K562 (cell line): ENCODE measurements around the gene ZNF487. TPM values are rescaled to one million over a fixed set of nuclear protein-coding genes. Genes with fewer than 3 reads are reported as not detected.
A peak's percentile ranks its signal among the peaks of the same experiment; 100 is the strongest.

Experiments
- ATF1 ChIP-seq, 2 experiments: fragments of 450-650 bp in 1 of 2; IDR thresholded peaks; 2 replicates each; pipeline ENCODE4 v1.6.1; 2016; ENCODE audit warnings: missing compliant biosample characterization in 1 of 2, missing genetic modification characterization in 1 of 2
- ATF7 ChIP-seq: fragments of 450-650 bp; IDR thresholded peaks from 2 replicates; pipeline ENCODE4 v1.7.1; 2014; ENCODE audit warnings: mild to moderate bottlenecking, moderate library complexity
- BDP1 ChIP-seq: IDR thresholded peaks from 3 replicates; pipeline ENCODE4 v1.6.1; 2011; ENCODE audit not compliant: insufficient read length, insufficient read depth
- CEBPB ChIP-seq: fragments of 450-650 bp; IDR thresholded peaks from 2 replicates; pipeline ENCODE4 v1.6.1; 2016; ENCODE audit warnings: missing genetic modification characterization, missing compliant biosample characterization
- CXXC5 ChIP-seq: fragments of 250-450 bp; sonication (Bioruptor Pico); IDR thresholded peaks from 2 replicates; pipeline ENCODE4 v1.8.0; 2022; ENCODE audit warnings: inconsistent platforms, mild to moderate bottlenecking, moderate library complexity
- EP400 ChIP-seq: fragments of 450-650 bp; IDR thresholded peaks from 2 replicates; pipeline ENCODE4 v1.6.1; 2017; ENCODE audit warnings: antibody characterized with exemption, mild to moderate bottlenecking, moderate library complexity
- ESRRA ChIP-seq: fragments of 450-650 bp; IDR thresholded peaks from 2 replicates; pipeline ENCODE4 v1.6.1; 2014; ENCODE audit warnings: low read depth, mild to moderate bottlenecking, moderate library complexity, borderline replicate concordance
- FOXA3 ChIP-seq, 2 experiments: fragments of 450-650 bp in 1 of 2; sonication (generic) in 1 of 2; formaldehyde crosslinking; IDR thresholded peaks in 1 of 2; conservative IDR thresholded peaks in 1 of 2; 2 replicates each; pipeline versions ENCODE4 v1.4.0 to v1.8.0; 2020 to 2022; ENCODE audit warnings: mild to moderate bottlenecking in 2 of 2, missing genetic modification reagents in 1 of 2
- FOXK2 ChIP-seq, 2 experiments: fragments of 450-650 bp; IDR thresholded peaks in 1 of 2; conservative IDR thresholded peaks in 1 of 2; 2 replicates each; pipeline ENCODE4 v1.6.1; 2016; ENCODE audit warnings: low read depth in 2 of 2, mild to moderate bottlenecking in 1 of 2
- HDAC2 ChIP-seq: fragments of 450-650 bp; IDR thresholded peaks from 2 replicates; pipeline ENCODE4 v1.6.1; 2016; ENCODE audit warnings: mild to moderate bottlenecking
- PCBP2 ChIP-seq: fragments of 200-400 bp; formaldehyde crosslinking; IDR thresholded peaks from 2 replicates; pipeline ENCODE4 v1.6.1; 2018; ENCODE audit warnings: low read length, low read depth, mild to moderate bottlenecking, moderate library complexity; ENCODE audit not compliant: poor library complexity, severe bottlenecking
- PHF21A ChIP-seq: fragments of 450-650 bp; IDR thresholded peaks from 2 replicates; pipeline ENCODE4 v1.6.1; 2017; ENCODE audit warnings: low read depth, borderline replicate concordance
- RCOR1 ChIP-seq, 2 experiments: IDR thresholded peaks; 2 replicates each; pipeline ENCODE4 v1.6.1; 2012; ENCODE audit warnings: low read depth in 2 of 2, low read length in 2 of 2, borderline replicate concordance in 1 of 2, improper control_type of control experiment in 1 of 2
- SIX5 ChIP-seq, 2 experiments: IDR thresholded peaks; 2 replicates each; pipeline ENCODE4 v1.6.1; 2011; ENCODE audit warnings: low read length in 2 of 2, borderline replicate concordance in 1 of 2, low read depth in 1 of 2, mild to moderate bottlenecking in 1 of 2, moderate library complexity in 1 of 2; ENCODE audit not compliant: insufficient read depth in 1 of 2
- SP2 ChIP-seq: IDR thresholded peaks from 2 replicates; pipeline ENCODE4 v1.6.1; 2011; ENCODE audit warnings: mild to moderate bottlenecking, low read depth, low read length, moderate library complexity; ENCODE audit not compliant: poor library complexity, severe bottlenecking; ENCODE audit errors: extremely low read depth
- TAF1 ChIP-seq: IDR thresholded peaks from 2 replicates; pipeline ENCODE4 v1.6.1; 2011; ENCODE audit warnings: mild to moderate bottlenecking, low read length, moderate library complexity; ENCODE audit not compliant: insufficient read depth, control insufficient read depth, severe bottlenecking; ENCODE audit errors: extremely low read depth
- TCFL5 ChIP-seq: fragments of 250-450 bp; sonication (Bioruptor Pico); conservative IDR thresholded peaks from 2 replicates; pipeline ENCODE4 v1.6.1; 2021; ENCODE audit warnings: mild to moderate bottlenecking, moderate library complexity, matching md5 sums
- ZNF507 ChIP-seq: conservative IDR thresholded peaks from 2 replicates; pipeline ENCODE4 v1.6.1; 2017; ENCODE audit warnings: missing genetic modification characterization, missing compliant biosample characterization
- ZNF561 ChIP-seq: fragments of 450-650 bp; formaldehyde crosslinking; conservative IDR thresholded peaks from 2 replicates; pipeline ENCODE4 v1.4.0; 2020; ENCODE audit warnings: mild to moderate bottlenecking, moderate library complexity
- ZNF57 ChIP-seq: fragments of 450-650 bp; formaldehyde crosslinking; IDR thresholded peaks from 2 replicates; pipeline ENCODE4 v1.4.0; 2020; ENCODE audit warnings: mild to moderate bottlenecking, moderate library complexity
- polyA plus RNA-seq, 8 experiments: library from polyadenylated mRNA; depleted of rRNA in 4 of 8; stranded (reverse) in 5 of 8; unstranded in 3 of 8; fragments of >200 nt; fragmentation: Nextera tagmentation in 2 of 8; fragmentation: Illumina TruSeq in 1 of 8; extraction: Ambion mirVana in 2 of 8; extraction: Trizol in 1 of 8; gene quantifications; 2 replicates each; pipeline versions ENCODE4 v1.2.1 to v1.2.3, GENCODE V29; 2011 to 2014; ENCODE audit warnings: inconsistent platforms in 1 of 8, missing spikeins in 1 of 8
- total RNA-seq, 7 experiments: library from RNA; depleted of rRNA in 6 of 7; stranded (reverse); fragments of >200 nt in 6 of 7; fragmentation: Illumina TruSeq in 2 of 7; extraction: Trizol in 2 of 7; gene quantifications; 2 replicates each; pipeline versions ENCODE4 v1.2.1 to v1.2.3, GENCODE V29; 2011 to 2021; ENCODE audit warnings: low replicate concordance in 1 of 7
- TF ChIP-seq, protein P1 (sequence below): fragments of 450-650 bp; IDR thresholded peaks from 2 replicates; pipeline ENCODE4 v1.7.1; 2018; ENCODE audit warnings: mild to moderate bottlenecking, low read depth; ENCODE audit not compliant: partially characterized antibody
- TF ChIP-seq, protein P2 (sequence below): sonication (generic); formaldehyde crosslinking; IDR thresholded peaks from 2 replicates; pipeline ENCODE4 v1.8.1; 2022; ENCODE audit warnings: missing genetic modification reagents
- TF ChIP-seq, protein P3 (sequence below), 2 experiments: fragments of 450-650 bp in 1 of 2; sonication (generic) in 1 of 2; formaldehyde crosslinking in 1 of 2; IDR thresholded peaks in 1 of 2; conservative IDR thresholded peaks in 1 of 2; 2 replicates each; pipeline versions ENCODE4 v1.6.1 to v1.8.1; 2016 to 2023; ENCODE audit warnings: mild to moderate bottlenecking in 2 of 2, moderate library complexity in 2 of 2, inconsistent platforms in 1 of 2, missing genetic modification reagents in 1 of 2

The ZNF487 gene
- total and polyA plus RNA-seq, 9 of the 15 experiments (the other 6 are each of a cell fraction or from before 2014, with no cell fraction given): 1.9 to 6.5 (median 4.2) TPM

DNA sequence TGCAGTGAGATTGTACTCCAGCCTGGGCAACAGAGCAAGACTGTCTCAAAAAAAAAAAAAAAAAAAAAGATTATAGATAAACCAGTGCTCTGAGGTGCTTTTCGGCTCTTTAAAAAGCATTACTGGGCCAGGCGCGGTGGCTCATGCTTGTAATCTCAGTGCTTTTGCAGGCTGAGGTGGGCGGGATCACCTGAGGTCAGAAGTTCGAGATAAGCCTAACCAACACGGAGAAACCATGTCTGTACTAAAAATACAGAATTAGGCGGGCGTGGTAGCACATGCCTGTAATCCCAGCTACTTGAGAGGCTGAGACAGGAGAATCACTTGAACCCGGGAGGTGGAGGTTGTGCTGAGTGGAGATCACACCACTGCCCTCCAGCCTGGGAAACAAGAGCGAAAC lies 21.4 kb upstream of the ZNF487 start (continued):
- TF ChIP-seq, protein P1, sequence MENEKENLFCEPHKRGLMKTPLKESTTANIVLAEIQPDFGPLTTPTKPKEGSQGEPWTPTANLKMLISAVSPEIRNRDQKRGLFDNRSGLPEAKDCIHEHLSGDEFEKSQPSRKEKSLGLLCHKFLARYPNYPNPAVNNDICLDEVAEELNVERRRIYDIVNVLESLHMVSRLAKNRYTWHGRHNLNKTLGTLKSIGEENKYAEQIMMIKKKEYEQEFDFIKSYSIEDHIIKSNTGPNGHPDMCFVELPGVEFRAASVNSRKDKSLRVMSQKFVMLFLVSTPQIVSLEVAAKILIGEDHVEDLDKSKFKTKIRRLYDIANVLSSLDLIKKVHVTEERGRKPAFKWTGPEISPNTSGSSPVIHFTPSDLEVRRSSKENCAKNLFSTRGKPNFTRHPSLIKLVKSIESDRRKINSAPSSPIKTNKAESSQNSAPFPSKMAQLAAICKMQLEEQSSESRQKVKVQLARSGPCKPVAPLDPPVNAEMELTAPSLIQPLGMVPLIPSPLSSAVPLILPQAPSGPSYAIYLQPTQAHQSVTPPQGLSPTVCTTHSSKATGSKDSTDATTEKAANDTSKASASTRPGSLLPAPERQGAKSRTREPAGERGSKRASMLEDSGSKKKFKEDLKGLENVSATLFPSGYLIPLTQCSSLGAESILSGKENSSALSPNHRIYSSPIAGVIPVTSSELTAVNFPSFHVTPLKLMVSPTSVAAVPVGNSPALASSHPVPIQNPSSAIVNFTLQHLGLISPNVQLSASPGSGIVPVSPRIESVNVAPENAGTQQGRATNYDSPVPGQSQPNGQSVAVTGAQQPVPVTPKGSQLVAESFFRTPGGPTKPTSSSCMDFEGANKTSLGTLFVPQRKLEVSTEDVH: no peak
- TF ChIP-seq ESRRA (peak; percentile 64; the same call in 1 of the 2 replicates), EP400 (peak; percentile 74), SP2 (no peak), FOXA3 (CRISPR knock-in tag; conservative IDR thresholded peaks at IDR 0.05 in 1 of 2, IDR thresholded peaks at IDR 0.05 in 1 of 2) (no peak), ZNF561 (no peak), ATF1 (CRISPR knock-in tag; IDR thresholded peaks at IDR 0.05) (no peak), ATF1 (tag; IDR thresholded peaks at IDR 0.05) (peak; percentile 45), HDAC2 (peak; percentile 88), PHF21A (no peak; the same call in 1 of the 2 replicates), CXXC5 (CRISPR knock-in tag) (peak; percentile 54), ATF7 (peak; percentile 30; the same call in 1 of the 2 replicates), PCBP2 (no peak), CEBPB (no peak), ZNF57 (no peak), TCFL5 (CRISPR knock-in tag) (no peak), ZNF507 (tag) (no peak), TAF1 (no peak), FOXK2 (conservative IDR thresholded peaks at IDR 0.05 in 1 of 2, IDR thresholded peaks at IDR 0.05 in 1 of 2; ENCODE audit: low read depth in 2 of 2) (no peak), SIX5 (IDR thresholded peaks at IDR 0.05; ENCODE audit: borderline replicate concordance in 1 of 2, insufficient read depth in 1 of 2, low read depth in 1 of 2, low read length in 2 of 2) (no peak), BDP1 (no peak), RCOR1 (IDR thresholded peaks at IDR 0.05; ENCODE audit: borderline replicate concordance in 1 of 2, low read depth in 2 of 2, low read length in 2 of 2) (peak; percentile 78 to 97; a peak in 3 of 4 replicates)
- TF ChIP-seq, protein P2, sequence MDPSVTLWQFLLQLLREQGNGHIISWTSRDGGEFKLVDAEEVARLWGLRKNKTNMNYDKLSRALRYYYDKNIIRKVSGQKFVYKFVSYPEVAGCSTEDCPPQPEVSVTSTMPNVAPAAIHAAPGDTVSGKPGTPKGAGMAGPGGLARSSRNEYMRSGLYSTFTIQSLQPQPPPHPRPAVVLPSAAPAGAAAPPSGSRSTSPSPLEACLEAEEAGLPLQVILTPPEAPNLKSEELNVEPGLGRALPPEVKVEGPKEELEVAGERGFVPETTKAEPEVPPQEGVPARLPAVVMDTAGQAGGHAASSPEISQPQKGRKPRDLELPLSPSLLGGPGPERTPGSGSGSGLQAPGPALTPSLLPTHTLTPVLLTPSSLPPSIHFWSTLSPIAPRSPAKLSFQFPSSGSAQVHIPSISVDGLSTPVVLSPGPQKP (CRISPR knock-in tag): no peak
- TF ChIP-seq, protein P3, sequence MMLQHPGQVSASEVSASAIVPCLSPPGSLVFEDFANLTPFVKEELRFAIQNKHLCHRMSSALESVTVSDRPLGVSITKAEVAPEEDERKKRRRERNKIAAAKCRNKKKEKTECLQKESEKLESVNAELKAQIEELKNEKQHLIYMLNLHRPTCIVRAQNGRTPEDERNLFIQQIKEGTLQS (IDR thresholded peaks at IDR 0.05): no peak
- TF ChIP-seq, protein P3 (CRISPR knock-in tag; conservative IDR thresholded peaks at IDR 0.05): no peak
